Astrocyte (in vitro differentiated cells and primary cell): ENCODE results near the gene SOX14. TPM values are rescaled to one million over a fixed set of nuclear protein-coding genes. Genes with fewer than 3 reads are reported as not detected.

Experiments used
- DNase-seq: peaks from one replicate; pipeline ENCODE4 v3.0.0-alpha.2; 2010; ENCODE audit warnings: low read depth
- FAIRE-seq: peaks from 2 replicates; lab custom pipeline; 2011; peaks lifted over from hg19 to GRCh38; lab: Jason Lieb, UNC
- H2AFZ ChIP-seq: 2 replicates; pipeline ENCODE4 v1.6.0; 2012; ENCODE audit warnings: low read depth, low read length, inconsistent platforms
- H3K27ac ChIP-seq: 2 replicates; pipeline ENCODE4 v1.5.1; 2011; ENCODE audit warnings: low read depth, low read length, inconsistent platforms
- H3K27me3 ChIP-seq: 2 replicates; pipeline ENCODE4 v1.6.0; 2011; ENCODE audit warnings: low read length, inconsistent platforms; ENCODE audit not compliant: insufficient read depth
- H3K36me3 ChIP-seq: 2 replicates; pipeline ENCODE4 v1.5.1; 2011; ENCODE audit warnings: low read length, inconsistent platforms; ENCODE audit not compliant: insufficient read depth
- H3K4me1 ChIP-seq: 2 replicates; pipeline ENCODE4 v1.5.1; 2011; ENCODE audit warnings: low read length, inconsistent platforms; ENCODE audit not compliant: insufficient read depth
- H3K4me2 ChIP-seq: 2 replicates; pipeline ENCODE4 v1.6.0; 2012; ENCODE audit warnings: low read length, inconsistent platforms
- H3K4me3 ChIP-seq: 2 replicates; pipeline ENCODE4 v1.5.1; 2011; ENCODE audit warnings: low read depth, mild to moderate bottlenecking, low read length, inconsistent platforms; ENCODE audit not compliant: insufficient read depth
- H3K79me2 ChIP-seq: 2 replicates; pipeline ENCODE4 v1.6.0; 2012; ENCODE audit warnings: mild to moderate bottlenecking, low read length, inconsistent platforms; ENCODE audit not compliant: insufficient read depth
- H3K9ac ChIP-seq: 2 replicates; pipeline ENCODE4 v1.6.0; 2012; ENCODE audit warnings: mild to moderate bottlenecking, low read length, inconsistent platforms
- H3K9me3 ChIP-seq: 2 replicates; pipeline ENCODE4 v1.5.1; 2012; ENCODE audit warnings: low read depth, mild to moderate bottlenecking, low read length, inconsistent platforms; ENCODE audit not compliant: insufficient read depth
- H4K20me1 ChIP-seq: 2 replicates; pipeline ENCODE4 v1.6.0; 2012; ENCODE audit warnings: low read length, inconsistent platforms; ENCODE audit not compliant: insufficient read depth
- H3K27ac Mint-ChIP-seq: one replicate; pipeline ENCODE4 v1.8.0; 2021; ENCODE audit warnings: mild to moderate bottlenecking, mixed read lengths; ENCODE audit not compliant: unreplicated experiment
- H3K27me3 Mint-ChIP-seq: one replicate; pipeline ENCODE4 v1.8.0; 2021; ENCODE audit warnings: low read depth, mixed read lengths; ENCODE audit not compliant: unreplicated experiment
- H3K36me3 Mint-ChIP-seq: one replicate; pipeline ENCODE4 v1.8.0; 2021; ENCODE audit warnings: low read depth, mixed read lengths; ENCODE audit not compliant: unreplicated experiment
- H3K4me1 Mint-ChIP-seq: one replicate; pipeline ENCODE4 v1.8.0; 2021; ENCODE audit warnings: low read depth, mixed read lengths; ENCODE audit not compliant: unreplicated experiment
- H3K4me3 Mint-ChIP-seq: one replicate; pipeline ENCODE4 v1.8.0; 2021; ENCODE audit warnings: mild to moderate bottlenecking, moderate library complexity, mixed read lengths; ENCODE audit not compliant: unreplicated experiment
- H3K9me3 Mint-ChIP-seq: one replicate; pipeline ENCODE4 v1.8.0; 2021; ENCODE audit warnings: mild to moderate bottlenecking, mixed read lengths; ENCODE audit not compliant: unreplicated experiment
- EZH2 ChIP-seq: IDR thresholded peaks from 2 replicates; pipeline ENCODE4 v1.6.1; 2012; ENCODE audit warnings: mild to moderate bottlenecking, low read length, inconsistent platforms; ENCODE audit not compliant: insufficient read depth
- total RNA-seq: library from RNA; stranded (reverse); gene quantifications from 2 replicates; pipeline ENCODE4 v1.2.1, GENCODE V29; 2021
- TF ChIP-seq, protein P1 (sequence below): IDR thresholded peaks from 2 replicates; pipeline ENCODE4 v1.5.1; 2011; ENCODE audit warnings: low read depth, mild to moderate bottlenecking, inconsistent platforms, low read length, moderate library complexity; ENCODE audit not compliant: insufficient read depth

Gene SOX14
- total RNA-seq, 1 donor from 2014 or later: 0.09 TPM

DNA sequence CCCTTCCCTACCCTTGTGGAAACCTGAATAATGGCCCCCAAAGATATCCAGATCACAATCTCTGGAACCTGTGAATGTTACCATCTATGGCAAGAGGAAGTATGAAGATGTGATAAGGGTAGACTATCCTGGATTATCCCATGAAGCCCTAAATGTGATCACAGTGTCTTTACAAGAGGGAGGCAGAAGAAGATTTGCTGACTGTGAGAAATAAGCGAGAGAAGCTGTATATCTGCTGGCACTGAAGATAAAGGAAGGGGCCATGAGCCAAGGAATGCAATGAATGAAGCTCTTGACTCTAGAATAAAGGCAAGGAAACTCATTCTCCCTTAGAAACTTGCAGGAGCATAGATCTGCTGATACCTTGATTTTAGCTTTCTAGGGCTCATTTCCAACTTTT, 39.1 kb downstream of the SOX14 start:
- Mint-ChIP-seq H3K27me3 (peaks cover 4% of the 10 kb centered on the region), H3K36me3 (no peaks in the 10 kb centered on the region), H3K4me3 (no peak overlapping the region), H3K4me1 (no peaks in the 10 kb centered on the region), H3K27ac (no peak overlapping the region), H3K9me3 (peaks cover 6% of the 10 kb centered on the region)
- no peak for TF ChIP-seq EZH2
- TF ChIP-seq, protein P1, sequence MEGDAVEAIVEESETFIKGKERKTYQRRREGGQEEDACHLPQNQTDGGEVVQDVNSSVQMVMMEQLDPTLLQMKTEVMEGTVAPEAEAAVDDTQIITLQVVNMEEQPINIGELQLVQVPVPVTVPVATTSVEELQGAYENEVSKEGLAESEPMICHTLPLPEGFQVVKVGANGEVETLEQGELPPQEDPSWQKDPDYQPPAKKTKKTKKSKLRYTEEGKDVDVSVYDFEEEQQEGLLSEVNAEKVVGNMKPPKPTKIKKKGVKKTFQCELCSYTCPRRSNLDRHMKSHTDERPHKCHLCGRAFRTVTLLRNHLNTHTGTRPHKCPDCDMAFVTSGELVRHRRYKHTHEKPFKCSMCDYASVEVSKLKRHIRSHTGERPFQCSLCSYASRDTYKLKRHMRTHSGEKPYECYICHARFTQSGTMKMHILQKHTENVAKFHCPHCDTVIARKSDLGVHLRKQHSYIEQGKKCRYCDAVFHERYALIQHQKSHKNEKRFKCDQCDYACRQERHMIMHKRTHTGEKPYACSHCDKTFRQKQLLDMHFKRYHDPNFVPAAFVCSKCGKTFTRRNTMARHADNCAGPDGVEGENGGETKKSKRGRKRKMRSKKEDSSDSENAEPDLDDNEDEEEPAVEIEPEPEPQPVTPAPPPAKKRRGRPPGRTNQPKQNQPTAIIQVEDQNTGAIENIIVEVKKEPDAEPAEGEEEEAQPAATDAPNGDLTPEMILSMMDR: no peak
- no peak overlapping the region for H3K4me3 ChIP-seq
- no peaks in the 10 kb centered on the region for H3K9me3 ChIP-seq
- no peak overlapping the region for H2AFZ ChIP-seq
- no peak overlapping the region for H3K4me2 ChIP-seq
- DNase-seq: no peak
- H3K36me3 ChIP-seq: no peaks in the 10 kb centered on the region
- H3K27ac ChIP-seq: no peak overlapping the region
- no peak for FAIRE-seq
- no peaks in the 10 kb centered on the region for H4K20me1 ChIP-seq
- H3K4me1 ChIP-seq: no peaks in the 10 kb centered on the region
- H3K27me3 ChIP-seq: no peaks in the 10 kb centered on the region
- no peaks in the 10 kb centered on the region for H3K79me2 ChIP-seq
- H3K9ac ChIP-seq: no peak overlapping the region

DNA sequence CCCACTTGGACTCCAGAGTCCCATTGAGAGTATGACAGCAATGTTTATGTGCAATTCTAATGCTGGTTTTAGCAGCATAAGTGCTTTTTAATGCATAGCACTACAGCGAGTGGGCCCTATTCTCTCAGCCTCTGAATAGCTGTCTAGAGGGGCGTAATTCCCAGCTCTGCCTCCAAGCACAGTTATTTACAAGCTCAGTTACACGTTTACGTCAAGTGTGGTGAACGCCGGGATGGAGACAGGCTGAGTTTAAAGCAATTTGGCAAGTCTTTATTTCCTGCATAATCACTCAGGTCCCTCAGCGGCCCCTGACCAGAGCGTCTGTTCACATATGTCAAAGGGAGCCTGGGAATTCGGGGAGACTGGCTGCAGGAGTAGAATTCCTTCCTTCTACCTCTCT, 43.9 kb downstream of the SOX14 start:
- no peaks in the 10 kb centered on the region for H3K36me3 Mint-ChIP-seq
- Histone ChIP-seq H3K4me1 (no peaks in the 10 kb centered on the region), H3K36me3 (no peaks in the 10 kb centered on the region), H2AFZ (no peak overlapping the region), H3K79me2 (no peaks in the 10 kb centered on the region), H3K4me2 (no peak overlapping the region), H4K20me1 (no peaks in the 10 kb centered on the region), H3K27me3 (no peaks in the 10 kb centered on the region), H3K27ac (no peak overlapping the region), H3K9ac (no peak overlapping the region), H3K4me3 (no peak overlapping the region), H3K9me3 (no peaks in the 10 kb centered on the region)
- no peak for DNase-seq
- H3K4me3 Mint-ChIP-seq: no peak overlapping the region
- no peaks in the 10 kb centered on the region for H3K4me1 Mint-ChIP-seq
- H3K9me3 Mint-ChIP-seq: peaks cover 2% of the 10 kb centered on the region
- H3K27ac Mint-ChIP-seq: no peak overlapping the region
- TF ChIP-seq, protein P1: no peak
- no peak for TF ChIP-seq EZH2
- H3K27me3 Mint-ChIP-seq: peaks cover 4% of the 10 kb centered on the region
- FAIRE-seq: no peak

GRCh38 chr3:137809509-137809908, 45.4 kb downstream of the SOX14 start:
- Histone ChIP-seq H3K4me3 (no peak overlapping the region), H3K9ac (no peak overlapping the region), H3K79me2 (no peaks in the 10 kb centered on the region), H4K20me1 (no peaks in the 10 kb centered on the region), H3K27ac (no peak overlapping the region), H3K4me2 (no peak overlapping the region), H3K4me1 (no peaks in the 10 kb centered on the region), H3K9me3 (no peaks in the 10 kb centered on the region), H3K36me3 (no peaks in the 10 kb centered on the region), H2AFZ (no peak overlapping the region), H3K27me3 (no peaks in the 10 kb centered on the region)
- H3K4me3 Mint-ChIP-seq: no peak overlapping the region
- H3K36me3 Mint-ChIP-seq: no peaks in the 10 kb centered on the region
- H3K27me3 Mint-ChIP-seq: peaks cover 4% of the 10 kb centered on the region
- H3K27ac Mint-ChIP-seq: no peak overlapping the region
- H3K9me3 Mint-ChIP-seq: peaks cover 2% of the 10 kb centered on the region
- TF ChIP-seq, protein P1: no peak
- no peak for TF ChIP-seq EZH2
- H3K4me1 Mint-ChIP-seq: no peaks in the 10 kb centered on the region
- FAIRE-seq (no peak), DNase-seq (no peak)
